Measurements from ENCODE around the gene AGAP1.

- no peak for TF ChIP-seq CTCF (IDR thresholded peaks at IDR 0.05)
- no peak for TF ChIP-seq POLR2A (IDR thresholded peaks at IDR 0.05)
Measured at GRCh38 chr2:235810846-235811245, 317.0 kb downstream of the AGAP1 start.
